Suprapubic skin (tissue), 4 donors: ENCODE results near the gene CDC42BPA.

Experiments
- CTCF ChIP-seq, 2 donors: fragments of 200-600 bp in 1 of 2; fragments of 450-650 bp in 1 of 2; sonication (generic) in 1 of 2; IDR thresholded peaks; one replicate each; pipeline ENCODE4 v1.5.1; 2016 to 2019; ENCODE audit warnings: antibody characterized with exemption in 2 of 2, mild to moderate bottlenecking in 1 of 2, moderate library complexity in 1 of 2
- POLR2A ChIP-seq, 2 donors: fragments of 450-650 bp; IDR thresholded peaks; one replicate each; pipeline ENCODE4 v1.6.1; 2017; ENCODE audit warnings: antibody characterized with exemption in 2 of 2, mild to moderate bottlenecking in 2 of 2, moderate library complexity in 2 of 2
- POLR2AphosphoS5 ChIP-seq, 3 donors: sonication (generic); formaldehyde crosslinking; IDR thresholded peaks; one replicate each; pipeline ENCODE4 v1.6.1; 2017; ENCODE audit warnings: antibody characterized with exemption in 3 of 3

- TF ChIP-seq CTCF (IDR thresholded peaks at IDR 0.05), result no peak
- TF ChIP-seq POLR2AphosphoS5 (IDR thresholded peaks at IDR 0.05), result no peak
- TF ChIP-seq POLR2A (IDR thresholded peaks at IDR 0.05), result no peak
These were observed 226.2 kb downstream of the CDC42BPA start for GRCh38 chr1:227092069-227092468.
